Nephron progenitor cell (in vitro differentiated cells): ENCODE results near the gene EPN2.

Experiments
- DNase-seq: peaks from one replicate; pipeline ENCODE4 v3.0.0; 2021
- H3K27ac Mint-ChIP-seq: 2 replicates; pipeline ENCODE4 v1.8.0; 2021; ENCODE audit warnings: mild to moderate bottlenecking, moderate library complexity, mixed read lengths
- H3K27me3 Mint-ChIP-seq: 2 replicates; pipeline ENCODE4 v1.8.0; 2021; ENCODE audit warnings: mild to moderate bottlenecking, low read depth, mixed read lengths; ENCODE audit not compliant: poor library complexity
- H3K36me3 Mint-ChIP-seq: 2 replicates; pipeline ENCODE4 v1.8.0; 2021; ENCODE audit warnings: low read depth, mixed read lengths
- H3K4me1 Mint-ChIP-seq: 2 replicates; pipeline ENCODE4 v1.8.0; 2021; ENCODE audit warnings: mixed read lengths
- H3K4me3 Mint-ChIP-seq: 2 replicates; pipeline ENCODE4 v1.8.0; 2021; ENCODE audit warnings: mild to moderate bottlenecking, moderate library complexity, mixed read lengths
- H3K9me3 Mint-ChIP-seq: 2 replicates; pipeline ENCODE4 v1.8.0; 2021; ENCODE audit warnings: mild to moderate bottlenecking, moderate library complexity, mixed read lengths
- CTCF ChIP-seq: fragments of 200-600 bp; sonication (generic); IDR thresholded peaks from 2 replicates; pipeline ENCODE4 v1.5.0; 2021; ENCODE audit warnings: antibody characterized with exemption

Gene EPN2

GRCh38 chr17:19299866-19300265, 62.7 kb downstream of the EPN2 start:
- TF ChIP-seq CTCF: no peak
- H3K4me1 Mint-ChIP-seq: peaks cover 30% of the 10 kb centered on the region
- H3K4me3 Mint-ChIP-seq: no peak overlapping the region
- no peak for DNase-seq
- H3K36me3 Mint-ChIP-seq: no peaks in the 10 kb centered on the region
- no peaks in the 10 kb centered on the region for H3K9me3 Mint-ChIP-seq
- H3K27me3 Mint-ChIP-seq: no peaks in the 10 kb centered on the region
- no peak overlapping the region for H3K27ac Mint-ChIP-seq

GRCh38 chr17:19301274-19301951, 64.2 kb downstream of the EPN2 start:
- Mint-ChIP-seq H3K27ac (peak overlapping the region; percentile 95), H3K9me3 (no peaks in the 10 kb centered on the region), H3K36me3 (no peaks in the 10 kb centered on the region), H3K4me1 (peaks cover 24% of the 10 kb centered on the region), H3K27me3 (no peaks in the 10 kb centered on the region), H3K4me3 (no peak overlapping the region)
- no peak for TF ChIP-seq CTCF
- DNase-seq: no peak

- Mint-ChIP-seq H3K4me3 (no peak overlapping the region), H3K27ac (peak overlapping the region; percentile 95), H3K4me1 (peaks cover 19% of the 10 kb centered on the region), H3K27me3 (no peaks in the 10 kb centered on the region), H3K9me3 (no peaks in the 10 kb centered on the region), H3K36me3 (no peaks in the 10 kb centered on the region)
- no peak for DNase-seq
- TF ChIP-seq CTCF: no peak
Measured at GRCh38 chr17:19301973-19302372, 64.8 kb downstream of the EPN2 start.

- no peaks in the 10 kb centered on the region for H3K9me3 Mint-ChIP-seq
- TF ChIP-seq CTCF: no peak
- H3K4me3 Mint-ChIP-seq: no peak overlapping the region
- peaks cover 12% of the 10 kb centered on the region for H3K4me1 Mint-ChIP-seq
- peaks cover 4% of the 10 kb centered on the region for H3K36me3 Mint-ChIP-seq
- peak overlapping the region; percentile 51 for H3K27ac Mint-ChIP-seq
- H3K27me3 Mint-ChIP-seq: no peaks in the 10 kb centered on the region
- no peak for DNase-seq
Measured at GRCh38 chr17:19302791-19303331, 65.7 kb downstream of the EPN2 start.

- H3K4me3 Mint-ChIP-seq: no peak overlapping the region
- H3K27me3 Mint-ChIP-seq: no peaks in the 10 kb centered on the region
Measured at GRCh38 chr17:19303367-19303776, 66.2 kb downstream of the EPN2 start.

More at GRCh38 chr17:19303367-19303776, 66.2 kb downstream of the EPN2 start:
- no peak for TF ChIP-seq CTCF
- peaks cover 4% of the 10 kb centered on the region for H3K36me3 Mint-ChIP-seq
- no peaks in the 10 kb centered on the region for H3K9me3 Mint-ChIP-seq
- no peak overlapping the region for H3K27ac Mint-ChIP-seq
- DNase-seq: no peak
- H3K4me1 Mint-ChIP-seq: peaks cover 11% of the 10 kb centered on the region
